ENCODE results near the gene RNF182. TPM values are rescaled to one million over a fixed set of nuclear protein-coding genes. Genes with fewer than 3 reads are reported as not detected.
"Not testable (repeated sequence)": the region's sequence is repeated elsewhere in the genome, so short reads cannot be mapped to it uniquely, and the experiment has no call there.

RNF182 gene
- polyA plus RNA-seq, 1 donor from 2014 or later, result not detected

DNA sequence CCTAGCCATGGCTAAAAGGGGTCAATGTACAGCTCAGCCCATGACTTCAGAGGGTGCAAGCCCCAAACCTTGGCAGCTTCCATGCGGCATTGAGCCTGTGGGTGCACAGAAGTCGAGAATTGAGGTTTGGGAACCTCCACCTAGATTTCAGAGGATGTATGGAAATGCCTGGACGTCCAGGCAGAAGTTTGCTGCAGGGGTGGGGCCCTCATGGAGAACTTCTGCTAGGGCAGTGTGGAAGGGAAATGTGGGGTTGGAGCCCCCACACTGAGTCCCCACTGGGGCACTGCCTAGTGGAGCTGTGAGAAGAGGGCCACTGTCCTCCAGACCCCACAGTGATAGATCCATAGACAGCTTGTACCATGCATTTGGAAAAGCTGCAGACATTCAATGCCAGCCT is 47.9 kb downstream of the RNF182 start:
- not testable (repeated sequence) for H3K27me3 Mint-ChIP-seq, H3K4me3 Mint-ChIP-seq, H3K4me1 Mint-ChIP-seq, H3K27ac Mint-ChIP-seq, H3K36me3 Mint-ChIP-seq
- peaks cover 10 to 25% (median 19%) of the 10 kb centered on the region in 3 donors for H3K9me3 Mint-ChIP-seq

DNA sequence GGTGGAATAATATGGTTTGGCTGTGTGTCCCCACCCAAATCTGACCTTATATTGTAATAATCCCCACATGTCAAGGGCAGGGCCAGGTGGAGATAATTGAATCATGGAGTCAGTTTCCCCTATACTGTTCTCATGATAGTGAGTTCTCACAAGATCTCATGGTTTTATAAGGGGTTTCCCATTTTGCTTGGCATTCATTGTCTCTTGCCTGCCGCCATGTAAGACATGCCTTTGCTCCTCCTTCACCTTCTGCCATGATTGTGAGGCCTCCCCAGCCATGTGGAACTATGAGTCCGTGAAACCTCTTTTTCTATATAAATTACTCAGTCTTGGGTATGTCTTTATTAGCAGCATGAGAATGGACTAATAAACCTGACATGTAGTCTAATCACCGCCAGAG is 48.7 kb downstream of the RNF182 start:
- H3K9me3 Mint-ChIP-seq, result peaks cover 10 to 25% (median 19%) of the 10 kb centered on the region in 3 donors
- H3K27me3 Mint-ChIP-seq, H3K4me1 Mint-ChIP-seq, H3K4me3 Mint-ChIP-seq, H3K36me3 Mint-ChIP-seq, H3K27ac Mint-ChIP-seq: not testable (repeated sequence)

DNA sequence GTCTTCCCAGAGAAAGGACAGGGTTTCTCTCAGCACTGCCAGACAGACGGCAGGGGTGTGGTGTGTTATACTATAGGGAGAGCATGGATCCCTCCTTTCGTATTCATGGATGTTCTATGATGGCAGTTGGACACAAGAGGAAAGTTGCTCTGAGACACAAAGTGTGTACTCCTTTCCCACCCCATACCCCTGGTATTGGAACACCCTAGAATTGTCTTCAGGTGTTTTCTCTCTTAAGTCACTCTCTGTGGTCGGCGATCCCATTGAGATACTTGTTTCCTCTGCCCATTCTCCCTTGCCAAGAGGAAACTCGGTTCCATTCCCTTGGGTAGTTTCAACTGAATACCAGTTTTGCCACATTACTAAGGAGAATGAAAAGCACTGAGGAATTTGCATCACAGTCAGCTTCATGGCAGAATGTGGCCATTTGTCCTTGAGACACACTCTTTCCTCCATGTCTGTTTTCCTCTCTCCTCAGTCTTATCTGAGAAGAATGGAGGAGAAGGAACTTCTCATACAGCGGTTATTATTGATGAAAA is 53.4 kb downstream of the RNF182 start:
- H3K4me3 Mint-ChIP-seq, result no peak overlapping the region
- no peaks in the 10 kb centered on the region for H3K4me1 Mint-ChIP-seq
- peaks cover 1% of the 10 kb centered on the region for H3K36me3 Mint-ChIP-seq
- H3K27ac Mint-ChIP-seq, result no peak overlapping the region
- H3K27me3 Mint-ChIP-seq, result peaks cover 16% of the 10 kb centered on the region
- peaks cover 2 to 11% (median 3%) of the 10 kb centered on the region in 3 donors for H3K9me3 Mint-ChIP-seq

DNA sequence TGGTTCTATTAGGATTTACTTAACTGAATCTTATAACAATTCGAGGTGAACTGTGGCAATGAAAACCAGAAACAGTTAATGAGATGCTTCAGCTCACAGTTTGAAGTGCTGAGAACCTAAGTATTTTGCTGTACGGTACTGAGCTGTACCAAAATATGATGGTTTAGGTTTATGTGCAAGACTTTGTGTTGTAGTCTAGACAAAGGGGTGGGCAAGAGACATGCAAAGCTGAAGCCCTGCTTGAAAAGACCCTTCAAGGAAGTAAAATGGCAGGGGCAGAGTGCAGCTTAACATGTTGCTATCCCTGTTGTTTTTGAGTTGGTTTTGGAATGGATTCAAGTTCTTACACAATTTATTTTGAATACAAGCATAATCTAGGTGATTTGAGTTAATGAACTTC is 54.0 kb downstream of the RNF182 start:
- H3K27ac Mint-ChIP-seq, result no peak overlapping the region
- H3K9me3 Mint-ChIP-seq, result peaks cover 0 to 4% (median 2%) of the 10 kb centered on the region in 3 donors
- peaks cover 20% of the 10 kb centered on the region for H3K27me3 Mint-ChIP-seq
- no peaks in the 10 kb centered on the region for H3K4me1 Mint-ChIP-seq
- H3K36me3 Mint-ChIP-seq, result no peaks in the 10 kb centered on the region
- no peak overlapping the region for H3K4me3 Mint-ChIP-seq

DNA sequence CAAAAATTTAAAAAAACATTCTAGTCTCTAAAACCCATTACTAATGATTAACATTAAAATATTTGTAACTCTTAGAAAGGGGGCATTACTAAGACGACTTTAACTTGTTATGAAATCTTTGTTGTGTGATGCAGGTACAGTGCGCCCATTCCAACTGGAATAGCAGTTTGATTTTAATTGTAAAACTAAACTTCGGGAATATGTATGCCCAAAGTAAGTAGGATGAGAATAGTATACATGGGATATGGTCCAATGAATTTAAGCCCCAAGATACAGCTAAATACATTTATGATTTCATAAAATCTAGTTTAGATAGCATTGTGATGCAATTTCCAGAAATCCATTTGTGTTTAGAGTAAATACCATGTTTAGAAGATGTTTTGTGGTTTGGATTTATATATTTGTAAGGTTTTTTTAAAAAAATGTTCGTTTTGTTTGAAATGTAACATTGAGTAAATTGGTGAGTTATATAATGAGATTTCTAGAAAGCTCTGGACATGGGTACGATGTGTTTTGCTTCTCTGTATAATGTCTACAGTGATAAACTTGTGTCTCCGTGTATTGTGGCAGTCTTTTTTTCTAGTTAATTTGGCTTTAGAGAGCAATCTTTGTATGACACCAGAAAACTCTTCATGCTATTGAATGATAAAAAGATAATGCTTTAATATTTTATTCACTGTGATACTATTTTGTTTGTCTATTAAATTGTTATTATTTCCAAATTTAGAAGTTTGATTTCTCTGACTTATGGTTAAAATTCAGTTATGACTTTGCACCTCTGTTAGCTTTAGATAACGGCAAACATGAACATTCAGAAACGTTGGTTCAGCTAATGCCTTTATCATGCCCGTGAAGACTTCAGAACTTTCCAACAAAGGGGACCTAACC is 54.8 kb downstream of the RNF182 start:
- Mint-ChIP-seq H3K36me3 (no peaks in the 10 kb centered on the region), H3K9me3 (peaks cover 0 to 3% (median 2%) of the 10 kb centered on the region in 3 donors), H3K4me3 (no peak overlapping the region), H3K4me1 (no peaks in the 10 kb centered on the region), H3K27me3 (peaks cover 20% of the 10 kb centered on the region), H3K27ac (no peak overlapping the region)

DNA sequence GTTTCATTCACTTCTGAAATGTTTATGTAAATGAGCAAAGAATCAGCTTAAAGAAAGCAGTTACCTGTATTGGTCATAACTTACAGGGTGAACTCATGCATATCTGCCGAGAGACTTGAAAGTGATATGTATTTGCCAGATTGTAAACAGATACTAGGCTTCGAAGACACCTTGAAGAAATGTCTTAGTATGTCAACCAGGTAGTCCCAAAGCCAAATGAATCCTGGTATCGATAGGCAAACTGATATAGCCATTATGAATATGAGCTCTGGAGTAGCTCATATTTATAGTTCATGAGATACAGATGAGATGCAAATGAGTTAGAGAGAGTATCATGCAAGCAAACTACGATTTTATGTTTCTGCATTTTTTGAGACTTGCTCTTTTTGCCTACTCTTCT is 55.8 kb downstream of the RNF182 start:
- no peaks in the 10 kb centered on the region for H3K36me3 Mint-ChIP-seq

DNA sequence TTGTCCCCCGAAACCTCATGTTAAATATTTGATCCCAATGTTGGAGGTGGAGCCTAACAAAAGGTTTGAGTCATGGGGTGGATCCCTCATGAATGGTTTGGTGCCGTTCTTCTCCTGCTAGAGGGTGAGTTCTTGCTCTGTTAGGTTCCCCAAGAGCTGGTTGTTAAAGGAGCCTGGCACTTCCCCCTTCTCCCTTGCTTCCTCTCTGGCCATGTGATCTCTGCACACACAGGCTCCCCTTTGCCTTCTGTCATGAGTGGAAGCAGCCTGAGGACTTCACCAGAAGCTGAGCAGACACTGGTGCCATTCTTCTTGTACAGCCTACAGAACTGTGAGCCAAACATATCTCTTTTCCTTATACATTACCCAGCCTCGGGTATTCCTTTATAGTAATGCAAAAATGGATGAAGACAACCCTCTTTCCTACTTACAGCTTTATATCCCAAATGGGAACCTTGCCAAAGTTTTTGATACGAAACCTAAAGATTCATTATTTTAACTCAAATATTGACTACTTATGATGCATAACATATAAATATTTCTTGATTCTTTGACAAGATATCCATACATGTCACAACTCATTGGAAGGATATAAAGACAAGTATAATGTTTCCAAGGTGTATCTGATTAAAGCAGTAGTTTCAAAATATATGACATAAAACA is 61.0 kb downstream of the RNF182 start:
- Mint-ChIP-seq H3K4me3 (no peak overlapping the region), H3K36me3 (no peaks in the 10 kb centered on the region), H3K27ac (no peak overlapping the region), H3K9me3 (no peaks in the 10 kb centered on the region), H3K4me1 (no peaks in the 10 kb centered on the region), H3K27me3 (peaks cover 24% of the 10 kb centered on the region)

More for the DNA sequence above, 55.8 kb downstream of the RNF182 start:
- Mint-ChIP-seq H3K9me3 (no peaks in the 10 kb centered on the region), H3K27ac (no peak overlapping the region), H3K4me3 (no peak overlapping the region), H3K27me3 (peaks cover 20% of the 10 kb centered on the region), H3K4me1 (no peaks in the 10 kb centered on the region)

DNA sequence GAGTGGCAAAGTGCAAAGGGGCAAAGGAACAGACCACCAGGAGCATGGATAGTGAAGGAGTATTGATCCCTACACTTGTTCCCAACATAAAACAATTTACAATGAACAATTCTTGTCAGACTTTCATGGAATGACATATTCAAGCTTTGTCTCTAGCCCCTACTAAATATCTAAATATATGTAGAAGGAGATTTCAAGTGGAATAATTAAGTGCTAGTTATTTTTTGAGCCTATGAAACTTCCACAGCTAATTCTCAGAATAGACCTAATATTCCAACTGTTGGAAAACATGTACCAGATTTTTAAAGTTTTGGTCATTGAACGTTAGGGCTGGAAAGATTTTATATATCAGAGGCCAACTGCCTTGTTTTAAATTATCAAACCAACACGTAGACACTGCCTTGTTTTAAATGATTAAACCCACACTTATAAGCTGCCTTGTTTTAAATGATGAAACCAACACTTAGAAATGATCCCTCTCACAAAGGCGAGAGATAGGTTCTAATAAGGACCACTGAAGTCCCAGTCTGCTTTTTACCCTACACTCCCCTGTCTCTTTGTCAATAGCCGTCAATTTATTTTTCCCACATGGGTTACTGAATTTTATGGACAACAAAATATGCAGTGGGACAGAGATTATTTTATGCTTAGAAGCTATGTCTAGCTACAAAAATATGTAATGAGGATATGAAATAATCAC is 62.1 kb downstream of the RNF182 start:
- Mint-ChIP-seq H3K27me3 (peaks cover 24% of the 10 kb centered on the region), H3K4me1 (no peaks in the 10 kb centered on the region), H3K27ac (no peak overlapping the region), H3K4me3 (no peak overlapping the region), H3K9me3 (no peaks in the 10 kb centered on the region), H3K36me3 (no peaks in the 10 kb centered on the region)

DNA sequence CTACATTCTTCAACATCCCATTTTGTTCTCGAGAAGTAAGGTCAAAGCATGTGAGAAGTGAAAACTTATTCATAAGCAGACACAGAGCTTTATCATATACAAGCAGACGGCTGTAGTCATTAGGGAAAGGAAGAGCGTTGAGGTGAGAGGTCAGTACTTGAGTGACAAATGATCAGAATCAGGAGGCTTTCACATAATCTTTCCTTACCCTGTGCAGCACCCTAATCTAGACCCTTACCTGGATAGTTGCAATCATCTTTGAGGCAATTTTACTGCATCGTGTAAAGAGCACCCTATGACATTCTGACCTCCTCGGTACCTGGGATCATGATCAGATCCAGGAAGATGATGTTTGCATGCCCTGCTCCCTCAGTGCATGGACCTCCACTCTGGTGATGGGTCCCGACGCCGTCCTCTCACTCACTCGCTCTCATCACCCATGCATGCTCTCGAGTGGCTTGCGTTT is 62.7 kb downstream of the RNF182 start:
- no peak overlapping the region for H3K4me3 Mint-ChIP-seq
- no peaks in the 10 kb centered on the region for H3K4me1 Mint-ChIP-seq
- peaks cover 19% of the 10 kb centered on the region for H3K27me3 Mint-ChIP-seq
- no peaks in the 10 kb centered on the region for H3K9me3 Mint-ChIP-seq
- no peak overlapping the region for H3K27ac Mint-ChIP-seq
- H3K36me3 Mint-ChIP-seq, result no peaks in the 10 kb centered on the region

DNA sequence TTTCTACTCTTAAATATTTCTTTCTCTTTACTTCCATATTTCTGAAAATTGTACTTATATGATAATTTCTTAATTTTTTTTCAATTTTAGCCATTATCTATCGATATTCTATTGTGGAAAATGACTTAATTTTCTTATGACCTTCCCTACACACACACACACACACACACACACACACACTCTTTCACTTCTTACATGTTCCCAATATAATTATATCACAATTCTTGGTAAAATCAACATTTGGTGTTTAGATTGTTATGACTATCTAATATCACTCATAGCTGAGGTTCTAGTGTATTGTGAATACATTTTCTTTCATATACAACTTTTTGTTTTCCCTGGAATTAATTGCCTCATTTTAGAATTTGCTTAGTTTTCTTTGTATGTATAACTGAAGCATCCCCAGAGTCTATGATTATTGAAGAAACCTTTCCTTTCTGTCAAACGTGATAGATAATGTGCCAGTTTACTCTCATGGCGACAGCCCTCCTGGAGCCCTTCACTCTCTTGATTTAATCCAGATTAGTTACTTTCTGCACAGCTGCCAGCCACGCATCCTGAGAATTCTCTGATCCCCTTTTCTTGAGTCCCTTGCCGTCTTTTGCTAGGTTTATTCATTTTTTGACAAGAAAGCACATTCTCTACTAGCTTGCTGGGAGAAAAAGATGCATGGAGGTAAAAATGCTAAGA is 63.4 kb downstream of the RNF182 start:
- Mint-ChIP-seq H3K27me3 (peaks cover 15% of the 10 kb centered on the region), H3K27ac (no peak overlapping the region), H3K9me3 (no peaks in the 10 kb centered on the region), H3K4me3 (no peak overlapping the region), H3K36me3 (no peaks in the 10 kb centered on the region), H3K4me1 (no peaks in the 10 kb centered on the region)

DNA sequence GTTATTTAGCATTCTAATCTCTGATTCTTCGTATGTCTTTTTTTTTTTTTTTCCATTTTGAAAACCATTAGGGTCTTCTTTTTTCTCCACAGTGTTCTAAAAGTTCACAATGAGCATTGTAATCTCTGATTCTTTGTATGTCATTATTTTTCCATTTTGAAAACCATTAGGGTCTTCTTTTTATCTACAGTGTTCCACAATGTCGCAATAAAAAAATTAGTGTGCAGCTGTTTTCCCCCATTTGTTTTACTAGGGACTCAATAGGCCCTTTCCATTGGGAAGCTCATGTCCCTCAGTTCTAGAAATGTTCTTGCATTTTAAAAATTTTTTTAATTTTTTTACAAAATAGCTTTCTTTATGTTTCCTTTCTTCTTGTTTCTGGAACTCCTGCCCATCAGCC is 64.2 kb downstream of the RNF182 start:
- Mint-ChIP-seq H3K27ac (no peak overlapping the region), H3K27me3 (peaks cover 13% of the 10 kb centered on the region)

DNA sequence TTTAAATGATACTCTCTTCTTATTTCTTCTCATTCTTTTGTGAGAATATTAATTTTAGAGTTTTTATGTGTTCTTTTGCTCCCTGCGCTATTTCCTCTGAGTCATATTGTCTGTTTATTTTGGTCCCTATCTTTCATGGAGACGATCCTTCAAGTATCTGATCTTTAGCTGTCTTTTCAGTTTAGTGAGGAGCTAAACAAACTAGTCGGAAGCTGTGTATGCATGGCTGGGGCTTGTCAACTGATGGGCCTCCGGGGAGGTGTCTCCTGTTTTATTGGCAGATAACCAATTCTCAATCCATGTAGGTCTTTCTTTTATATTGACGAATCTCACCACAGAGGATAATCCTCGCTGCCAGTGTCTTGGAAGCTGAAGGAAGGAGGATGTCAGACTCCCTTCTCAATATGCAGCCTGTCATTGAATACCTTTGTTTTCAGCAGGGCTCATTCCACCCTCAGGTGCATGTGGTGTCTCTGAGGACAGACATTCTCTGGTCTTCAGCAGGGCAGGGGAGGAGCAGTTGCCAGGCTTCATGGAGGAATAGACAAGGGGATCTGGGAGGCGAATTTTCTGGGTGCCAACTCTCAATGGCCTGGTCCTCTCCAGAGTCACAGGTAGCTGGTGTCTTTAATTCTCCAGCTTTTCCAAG is 64.9 kb downstream of the RNF182 start:
- Mint-ChIP-seq H3K9me3 (no peaks in the 10 kb centered on the region), H3K4me1 (no peaks in the 10 kb centered on the region), H3K36me3 (no peaks in the 10 kb centered on the region), H3K27ac (no peak overlapping the region), H3K4me3 (no peak overlapping the region), H3K27me3 (peaks cover 15% of the 10 kb centered on the region)

More for the DNA sequence above, 64.2 kb downstream of the RNF182 start:
- no peaks in the 10 kb centered on the region for H3K9me3 Mint-ChIP-seq
- H3K4me3 Mint-ChIP-seq, result no peak overlapping the region
- H3K4me1 Mint-ChIP-seq, result no peaks in the 10 kb centered on the region
- no peaks in the 10 kb centered on the region for H3K36me3 Mint-ChIP-seq

DNA sequence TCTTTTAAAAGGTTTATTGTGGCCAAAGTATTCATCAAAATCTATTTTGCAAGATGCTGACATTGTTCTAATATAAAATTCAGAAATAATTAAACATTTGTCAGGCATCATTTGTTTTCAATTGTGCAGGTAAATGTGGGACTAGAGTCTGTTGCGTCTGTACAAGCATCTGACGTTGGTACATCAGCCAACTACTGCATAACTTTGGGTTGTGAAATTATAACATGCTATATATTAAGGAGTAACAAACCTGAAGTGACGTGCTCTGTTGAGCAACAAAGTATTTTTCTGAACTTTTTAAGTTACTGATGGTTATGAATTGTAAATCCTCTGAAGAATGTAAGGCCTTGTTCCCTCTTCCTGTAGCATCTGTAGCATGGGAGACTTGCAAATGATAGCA is 66.0 kb downstream of the RNF182 start:
- Mint-ChIP-seq H3K27me3 (peaks cover 13% of the 10 kb centered on the region), H3K9me3 (no peaks in the 10 kb centered on the region), H3K4me3 (no peak overlapping the region), H3K27ac (no peak overlapping the region), H3K36me3 (no peaks in the 10 kb centered on the region), H3K4me1 (no peaks in the 10 kb centered on the region)

DNA sequence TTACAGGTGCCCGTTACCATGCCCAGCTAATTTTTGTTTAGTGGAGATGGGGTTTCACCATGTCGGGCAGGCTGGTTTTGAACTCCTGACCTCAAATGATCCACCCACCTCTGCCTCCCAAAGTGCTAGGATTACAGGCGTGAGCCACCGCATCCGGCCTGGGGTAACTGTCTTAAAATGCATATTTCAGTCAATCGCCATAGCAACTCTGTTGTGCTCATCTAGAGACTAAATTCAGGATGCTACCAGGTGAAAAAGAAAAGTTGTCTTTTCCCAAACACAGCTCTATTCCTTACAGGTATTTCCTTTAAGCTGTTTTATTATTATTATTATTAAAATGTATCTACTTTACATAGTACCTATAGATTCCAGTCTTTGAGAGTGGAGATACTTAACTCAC is 66.6 kb downstream of the RNF182 start:
- H3K36me3 Mint-ChIP-seq, result no peaks in the 10 kb centered on the region
- no peak overlapping the region for H3K27ac Mint-ChIP-seq
- H3K9me3 Mint-ChIP-seq, result no peaks in the 10 kb centered on the region
- peaks cover 13% of the 10 kb centered on the region for H3K27me3 Mint-ChIP-seq
- H3K4me1 Mint-ChIP-seq, result no peaks in the 10 kb centered on the region
- no peak overlapping the region for H3K4me3 Mint-ChIP-seq
